MV-4-11 (cell line): Measurements from ENCODE around the gene LMO4.

Experiments
- DNase-seq: peaks from one replicate; lab custom pipeline; 2025; lab: John Stamatoyannopoulos, UW

Gene LMO4

GRCh38 chr1:87358219-87358618 lies 29.5 kb downstream of the LMO4 start:
- DNase-seq = peak; percentile 66

- DNase-seq = no peak
These were observed 30.9 kb downstream of the LMO4 start for GRCh38 chr1:87359586-87359985.

DNA sequence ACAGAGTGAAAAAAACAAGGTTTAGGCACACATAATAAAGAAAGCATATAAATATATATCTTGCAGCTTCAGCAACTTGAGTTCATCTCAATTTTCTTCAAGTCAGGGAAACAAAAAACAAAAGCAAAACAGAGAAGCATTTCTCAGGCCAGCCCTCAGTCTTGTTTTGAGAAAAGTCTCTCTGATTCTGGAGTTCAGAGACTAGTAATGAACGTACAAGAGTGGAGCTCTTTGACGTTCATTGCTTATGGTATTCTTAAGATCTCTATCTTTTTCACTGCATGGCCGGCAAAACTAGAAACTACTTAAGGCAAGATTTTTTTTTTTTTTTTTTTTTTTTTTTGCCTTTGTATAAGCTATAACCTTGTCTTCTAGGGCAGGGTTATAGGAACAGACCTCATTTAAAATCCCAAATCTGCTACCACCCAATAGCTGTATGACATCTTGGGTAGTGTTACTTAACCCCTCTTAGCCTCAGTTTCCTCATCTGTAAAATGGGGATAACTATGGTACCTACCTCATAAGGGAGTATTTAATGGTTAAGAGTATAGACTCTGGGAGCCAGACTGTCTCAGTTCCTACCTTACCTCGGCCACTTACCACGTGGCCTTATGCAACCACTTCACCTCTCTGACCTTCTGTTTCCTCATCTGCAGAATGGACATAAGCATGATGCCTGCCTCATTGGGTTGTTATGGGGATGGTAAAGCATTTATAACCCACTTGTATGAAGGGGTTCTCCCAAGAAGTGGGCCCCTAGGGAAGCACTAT lies 33.6 kb downstream of the LMO4 start:
- DNase-seq = no peak

- DNase-seq = no peak
These were observed 34.2 kb downstream of the LMO4 start for GRCh38 chr1:87362834-87363426.

- no peak for DNase-seq
These were observed 38.9 kb downstream of the LMO4 start for GRCh38 chr1:87367549-87367948.

DNA sequence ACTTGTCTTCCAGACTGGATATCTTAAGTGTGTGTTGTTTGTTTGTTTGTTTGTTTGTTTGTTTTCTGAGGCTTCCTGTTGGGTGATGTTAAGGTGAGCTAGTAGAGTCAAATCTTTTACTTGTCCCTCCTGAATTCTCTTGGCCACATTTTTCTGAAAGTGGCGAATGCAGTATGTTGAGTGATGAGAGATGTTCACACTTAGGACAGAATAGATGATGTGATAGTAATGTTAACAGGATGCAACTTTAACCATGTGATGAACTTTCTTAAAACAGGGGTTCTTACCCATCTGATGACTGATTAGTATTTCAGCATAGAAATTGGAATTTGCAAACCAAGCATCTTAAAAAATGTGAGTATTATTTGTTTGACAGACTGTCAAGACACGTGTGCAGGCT lies 40.2 kb downstream of the LMO4 start:
- DNase-seq = no peak

GRCh38 chr1:87369736-87370478 lies 41.2 kb downstream of the LMO4 start:
- no peak for DNase-seq

DNA sequence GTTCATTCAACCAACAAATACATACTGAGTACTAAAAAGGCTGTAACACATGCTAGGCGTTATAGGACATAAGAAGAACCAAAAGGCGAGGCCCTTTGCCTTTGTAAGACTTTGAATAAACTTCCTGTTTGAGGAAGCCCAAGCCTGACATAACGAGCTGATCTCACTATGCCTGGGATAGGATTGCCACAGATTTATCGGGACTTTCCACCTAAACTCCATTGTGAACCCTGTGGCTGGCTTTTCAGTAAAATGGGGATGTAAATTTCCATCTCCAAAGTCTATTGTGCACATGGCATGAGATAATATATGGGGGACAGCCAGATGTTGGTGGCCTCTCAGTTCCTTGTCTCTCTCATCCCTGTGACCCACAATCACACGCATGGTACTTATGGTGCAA lies 41.9 kb downstream of the LMO4 start:
- no peak for DNase-seq

GRCh38 chr1:87379306-87379705 lies 50.6 kb downstream of the LMO4 start:
- no peak for DNase-seq

GRCh38 chr1:87386217-87386790 lies 57.6 kb downstream of the LMO4 start:
- no peak for DNase-seq

DNA sequence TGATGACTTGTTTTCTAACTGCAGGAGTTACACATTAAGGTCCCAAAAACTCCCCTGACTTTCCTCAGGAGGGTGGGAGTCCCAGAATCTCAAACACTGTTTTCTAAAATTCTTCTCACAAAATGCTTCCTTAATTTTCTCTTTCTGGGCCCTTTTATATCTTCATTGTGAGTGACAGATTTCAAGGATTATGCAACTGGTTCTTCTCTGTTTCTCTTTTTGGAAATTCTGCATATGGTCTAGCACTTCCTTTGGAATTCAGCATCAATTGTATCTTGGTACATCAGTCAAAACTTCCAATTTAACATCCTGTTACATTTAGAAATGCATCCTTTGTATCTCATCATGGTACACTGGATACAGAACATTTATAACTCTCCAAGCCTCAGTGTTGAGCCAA lies 59.7 kb downstream of the LMO4 start:
- DNase-seq = no peak

DNA sequence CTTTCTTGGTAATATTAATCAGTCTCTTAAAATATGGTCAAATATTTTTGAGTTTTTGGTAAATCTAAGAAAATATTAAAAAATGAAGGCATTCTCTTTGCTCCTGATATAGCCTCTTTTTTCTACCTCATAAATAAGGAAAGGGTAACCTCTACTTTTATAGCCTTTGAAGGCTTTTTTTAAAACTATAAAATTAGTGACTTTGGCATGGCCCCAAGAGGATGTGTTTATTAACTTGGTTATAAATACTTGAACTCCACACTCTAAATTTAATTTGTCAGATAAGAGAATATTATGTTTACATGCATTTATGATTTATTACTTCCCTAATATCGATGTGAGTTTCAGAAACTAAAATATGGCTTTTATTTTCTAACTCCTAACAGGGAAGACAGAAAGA lies 60.3 kb downstream of the LMO4 start:
- DNase-seq = no peak

GRCh38 chr1:87389546-87389945 lies 60.9 kb downstream of the LMO4 start:
- DNase-seq = no peak

DNA sequence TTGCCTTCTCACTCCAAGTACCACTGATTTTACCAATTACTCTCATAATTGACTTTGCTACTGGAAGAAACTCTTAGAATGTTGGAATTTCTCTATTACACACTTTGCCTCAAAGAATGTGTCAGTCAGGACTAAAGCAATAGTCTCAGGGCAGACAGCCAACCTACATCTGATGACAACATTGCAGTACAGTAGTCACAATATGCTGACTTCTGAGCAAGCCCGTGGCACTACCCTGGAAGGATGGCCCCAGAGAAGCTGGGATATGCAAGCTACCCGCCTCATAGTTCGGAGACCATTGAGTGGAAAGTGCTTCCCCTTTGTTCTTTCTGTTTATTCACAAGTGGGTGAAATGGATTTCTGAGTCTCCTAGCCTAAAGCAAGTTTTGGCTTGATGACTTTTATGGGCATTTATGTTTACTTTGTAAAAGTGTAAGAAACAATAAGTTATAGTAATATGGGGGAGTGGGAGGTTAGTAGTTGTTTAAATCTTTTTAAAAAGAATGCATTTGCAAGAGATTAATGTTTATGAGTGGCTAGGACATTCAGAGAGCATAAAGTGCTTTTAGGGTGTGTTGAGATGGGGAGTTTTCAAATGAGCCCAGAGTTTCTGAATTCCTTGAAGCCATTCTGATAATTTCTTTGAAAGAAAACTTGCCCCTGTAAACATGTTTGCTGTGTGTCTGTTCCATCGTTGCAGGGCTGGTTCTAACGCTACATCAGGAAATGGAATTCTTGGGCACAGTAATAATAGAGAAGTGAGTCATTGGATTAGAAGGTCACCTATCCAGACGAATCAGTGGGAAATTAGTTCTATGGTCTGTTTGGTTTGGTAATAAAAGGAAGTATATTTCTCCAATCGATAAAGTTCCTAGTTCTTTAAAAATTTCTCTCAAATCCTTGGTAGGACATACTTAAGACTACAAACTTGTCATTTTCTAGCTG lies 63.8 kb downstream of the LMO4 start:
- no peak for DNase-seq

- no peak for DNase-seq
These were observed 64.9 kb downstream of the LMO4 start for GRCh38 chr1:87393445-87394085.

DNA sequence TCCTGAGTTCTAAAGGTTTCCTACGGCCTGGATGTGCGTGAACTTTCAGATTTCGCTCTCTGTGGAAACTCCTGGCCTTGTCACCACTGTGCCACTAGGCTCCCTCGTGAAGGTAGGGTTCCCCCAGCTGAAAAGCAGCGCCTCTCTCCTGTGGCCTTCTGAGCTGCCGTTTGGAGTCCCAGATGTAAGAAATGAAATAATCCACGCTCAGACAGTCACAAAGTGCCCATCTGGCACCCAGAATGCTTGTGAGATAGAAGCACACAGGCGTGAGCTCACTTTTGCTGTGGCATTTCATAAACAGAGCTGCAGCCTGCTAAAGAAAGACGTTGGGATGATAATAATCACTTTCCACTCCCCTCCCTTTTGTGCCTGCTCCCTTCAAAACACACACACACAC lies 65.8 kb downstream of the LMO4 start:
- DNase-seq = no peak

DNA sequence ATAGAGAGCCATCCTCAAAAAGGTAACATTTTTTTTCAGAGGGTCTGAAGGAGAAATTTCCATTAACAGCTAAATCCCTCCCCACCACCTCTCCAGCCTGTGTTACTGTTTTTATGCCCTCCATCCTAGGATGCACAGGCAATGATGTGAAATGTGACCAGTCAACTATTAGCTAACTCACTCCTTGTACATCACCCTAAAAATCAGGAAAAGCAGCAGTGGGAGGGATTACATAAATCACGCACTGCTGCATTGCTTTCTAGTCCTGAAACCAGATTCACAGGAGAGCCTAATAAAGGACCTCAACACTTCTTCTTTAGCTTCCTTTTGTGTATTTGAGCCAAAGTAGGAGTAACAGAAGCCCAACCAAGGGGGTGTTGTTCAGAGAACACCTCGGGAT lies 66.3 kb downstream of the LMO4 start:
- DNase-seq = no peak
